ENCODE results near the gene TBC1D20.

TBC1D20 gene

GRCh38 chr20:418858-419365 lies 43.4 kb downstream of the TBC1D20 start:
- no peak for DNase-seq

GRCh38 chr20:417801-418342 lies 44.5 kb downstream of the TBC1D20 start:
- no peak for DNase-seq

GRCh38 chr20:416950-417800 lies 45.2 kb downstream of the TBC1D20 start:
- no peak for DNase-seq

- no peak for DNase-seq
These were observed 46.5 kb downstream of the TBC1D20 start for GRCh38 chr20:415820-416322.

GRCh38 chr20:414161-414560 lies 48.2 kb downstream of the TBC1D20 start:
- DNase-seq: no peak

GRCh38 chr20:412081-412480 lies 50.3 kb downstream of the TBC1D20 start:
- DNase-seq: no peak

- no peak for DNase-seq
These were observed 52.4 kb downstream of the TBC1D20 start for GRCh38 chr20:409697-410559.

GRCh38 chr20:408843-409696 lies 53.3 kb downstream of the TBC1D20 start:
- no peak for DNase-seq

- DNase-seq: peak; percentile 86
These were observed 54.1 kb downstream of the TBC1D20 start, which contains the start of gene RBCK1 for GRCh38 chr20:407953-408842. Gene RBCK1 (plus strand): TSS chr20:408299. CDS start chr20:408758, 459 bp downstream.

GRCh38 chr20:407133-407952 lies 55.0 kb downstream of the TBC1D20 start:
- peak; percentile 78 for DNase-seq

GRCh38 chr20:406200-407132 lies 55.9 kb downstream of the TBC1D20 start:
- DNase-seq: no peak

- DNase-seq: no peak
These were observed 58.2 kb downstream of the TBC1D20 start for GRCh38 chr20:404088-404487.

- DNase-seq: no peak
These were observed 58.8 kb downstream of the TBC1D20 start for GRCh38 chr20:403582-403957.

- no peak for DNase-seq
These were observed 59.3 kb downstream of the TBC1D20 start for GRCh38 chr20:402898-403581.

- no peak for DNase-seq
These were observed 59.8 kb downstream of the TBC1D20 start for GRCh38 chr20:402496-402885.

- peak; percentile 92 for DNase-seq
These were observed 60.4 kb downstream of the TBC1D20 start for GRCh38 chr20:401682-402495.

Data from fibroblast of skin of abdomen (primary cell).